Retinal pigment epithelial cell (primary cell): ENCODE data around the gene IGSF9.

Source experiments
- DNase-seq: peaks from one replicate; pipeline ENCODE4 v3.0.0-alpha.2; 2010; ENCODE audit warnings: low read depth
- H3K4me3 ChIP-seq: 2 replicates; pipeline ENCODE4 v1.5.1; 2011; ENCODE audit warnings: mild to moderate bottlenecking, low read length, control low read depth, moderate library complexity
- CTCF ChIP-seq: conservative IDR thresholded peaks from 2 replicates; pipeline ENCODE4 v1.5.1; 2011; ENCODE audit warnings: low read depth, low read length, control low read depth, inconsistent platforms

IGSF9 gene

GRCh38 chr1:159988006-159988405 lies 42.6 kb upstream of the IGSF9 start:
- no peak overlapping the region for H3K4me3 ChIP-seq
- TF ChIP-seq CTCF = no peak

GRCh38 chr1:159987186-159987585 lies 41.8 kb upstream of the IGSF9 start:
- DNase-seq = no peak
- no peak overlapping the region for H3K4me3 ChIP-seq
- TF ChIP-seq CTCF = no peak

More at GRCh38 chr1:159988006-159988405, 42.6 kb upstream of the IGSF9 start:
- DNase-seq = no peak

- TF ChIP-seq CTCF = no peak
- no peak for DNase-seq
These were observed 41.1 kb upstream of the IGSF9 start for GRCh38 chr1:159986531-159986930.

GRCh38 chr1:159986093-159986492 lies 40.7 kb upstream of the IGSF9 start:
- DNase-seq = no peak
- no peak for TF ChIP-seq CTCF
- no peak overlapping the region for H3K4me3 ChIP-seq

More at GRCh38 chr1:159986531-159986930, 41.1 kb upstream of the IGSF9 start:
- no peak overlapping the region for H3K4me3 ChIP-seq

GRCh38 chr1:159985473-159985872 lies 40.1 kb upstream of the IGSF9 start:
- no peak for TF ChIP-seq CTCF
- DNase-seq = no peak
- H3K4me3 ChIP-seq = no peak overlapping the region

- TF ChIP-seq CTCF = no peak
- H3K4me3 ChIP-seq = no peak overlapping the region
- DNase-seq = no peak
These were observed 38.3 kb upstream of the IGSF9 start for GRCh38 chr1:159983681-159984080.

- DNase-seq = no peak
- no peak for TF ChIP-seq CTCF
- no peak overlapping the region for H3K4me3 ChIP-seq
These were observed 36.9 kb upstream of the IGSF9 start for GRCh38 chr1:159982280-159982679.
